Mammary microvascular endothelial cell (primary cell): ENCODE data around the gene CST5. TPM values are rescaled to one million over a fixed set of nuclear protein-coding genes. Genes with fewer than 3 reads are reported as not detected.

ENCODE experiments used
- total RNA-seq: library from RNA; depleted of rRNA; stranded (reverse); fragments of >200 nt; gene quantifications from 2 replicates; pipeline ENCODE4 v1.2.3, GENCODE V29; 2015

The CST5 gene
- total RNA-seq = not detected in 2 replicates

GRCh38 chr20:23879328-23879798 is at the start of gene CST5:
CST5 (minus strand) TSS chr20:23879748; CDS start chr20:23879676, 72 bp downstream.

GRCh38 chr20:23826541-23827021 is 53.0 kb downstream of the CST5 start, which contains the start of gene CST2:
CST2 (minus strand) TSS chr20:23826729; CDS start chr20:23826660, 69 bp downstream.

Other genes with a start within 250 kb of the CST5 start
- 489 and 519 TPM in 2 replicates for gene CST3, start 241.8 kb downstream of the CST5 start, total RNA-seq
- gene CST4, start 190.7 kb downstream of the CST5 start, total RNA-seq = 0.25 TPM in 1 of 2 replicates, not detected in the other
- gene CST1, start 128.8 kb downstream of the CST5 start, total RNA-seq = 0.80 and 1.3 TPM in 2 replicates
- not detected in 2 replicates for gene CST2, start 53.0 kb downstream of the CST5 start, total RNA-seq
- gene GGTLC1, start 109.0 kb upstream of the CST5 start, total RNA-seq = not detected in 2 replicates